Measurements from ENCODE around the gene UST. TPM values are rescaled to one million over a fixed set of nuclear protein-coding genes. Genes with fewer than 3 reads are reported as not detected.
A peak's percentile ranks its signal among the peaks of the same experiment; 100 is the strongest.
"Not testable (repeated sequence)": the region's sequence is repeated elsewhere in the genome, so short reads cannot be mapped to it uniquely, and the experiment has no call there.

Gene UST
- total RNA-seq, 2 donors from 2014 or later, result 15.3 to 16.3 TPM

GRCh38 chr6:148955441-148955840 is 208.6 kb downstream of the UST start:
- no peak for TF ChIP-seq CTCF (conservative IDR thresholded peaks at IDR 0.05)
- H3K4me1 Mint-ChIP-seq, result peaks cover 22% of the 10 kb centered on the region
- H3K4me3 ChIP-seq (ENCODE audit: low read length), result no peak overlapping the region
- H3K9me3 Mint-ChIP-seq, result peaks cover 14% of the 10 kb centered on the region
- no peaks in the 10 kb centered on the region for H3K27me3 Mint-ChIP-seq (ENCODE audit: insufficient read depth)
- H3K27ac ChIP-seq (ENCODE audit: low read depth, low read length), result no peak overlapping the region
- no peaks in the 10 kb centered on the region for H3K4me1 ChIP-seq (ENCODE audit: control insufficient read depth, insufficient read depth, low read length)
- H3K9ac ChIP-seq (ENCODE audit: extremely low read depth, low read length, poor library complexity, severe bottlenecking), result no peak overlapping the region
- no peak for DNase-seq
- no peak overlapping the region for H3K27ac Mint-ChIP-seq
- no peak overlapping the region for H3K4me3 Mint-ChIP-seq
- no peaks in the 10 kb centered on the region for H3K27me3 ChIP-seq (ENCODE audit: control insufficient read depth, insufficient read depth, low read length, poor library complexity, severe bottlenecking)
- H3K36me3 ChIP-seq (ENCODE audit: control insufficient read depth, insufficient read depth, low read length), result no peaks in the 10 kb centered on the region
- peaks cover 28% of the 10 kb centered on the region for H3K36me3 Mint-ChIP-seq (ENCODE audit: low read depth)
- 97 to 100% methylated on average over 3 of the region's 3 CpGs for WGBS, 2 experiments (ENCODE audit: insufficient coverage in 1 of 2, insufficient read length in 1 of 2)
- H3K9me3 ChIP-seq (ENCODE audit: control insufficient read depth, low read length), result peaks cover 10% of the 10 kb centered on the region

- not testable (repeated sequence) for H3K4me3 ChIP-seq (ENCODE audit: low read length); H3K4me1 ChIP-seq (ENCODE audit: control insufficient read depth, insufficient read depth, low read length); H3K36me3 ChIP-seq (ENCODE audit: control insufficient read depth, insufficient read depth, low read length); H3K27ac ChIP-seq (ENCODE audit: low read depth, low read length); DNase-seq; H3K9ac ChIP-seq (ENCODE audit: extremely low read depth, low read length, poor library complexity, severe bottlenecking); H3K9me3 ChIP-seq (ENCODE audit: control insufficient read depth, low read length); H3K27me3 ChIP-seq (ENCODE audit: control insufficient read depth, insufficient read depth, low read length, poor library complexity, severe bottlenecking); H3K27ac Mint-ChIP-seq; H3K27me3 Mint-ChIP-seq (ENCODE audit: insufficient read depth); H3K4me3 Mint-ChIP-seq
- WGBS, 2 experiments (ENCODE audit: insufficient coverage in 1 of 2, insufficient read length in 1 of 2), result 90 to 95% methylated on average over 3 to 7 of the region's 7 CpGs
- peaks cover 28% of the 10 kb centered on the region for H3K36me3 Mint-ChIP-seq (ENCODE audit: low read depth)
- peaks cover 25% of the 10 kb centered on the region for H3K4me1 Mint-ChIP-seq
- peaks cover 14% of the 10 kb centered on the region for H3K9me3 Mint-ChIP-seq
These were observed 209.3 kb downstream of the UST start for GRCh38 chr6:148956163-148956562.

- Histone ChIP-seq H3K36me3 (ENCODE audit: control insufficient read depth, insufficient read depth, low read length) (no peaks in the 10 kb centered on the region), H3K27ac (ENCODE audit: low read depth, low read length) (no peak overlapping the region), H3K4me3 (ENCODE audit: low read length) (no peak overlapping the region), H3K9me3 (ENCODE audit: control insufficient read depth, low read length) (peaks cover 10% of the 10 kb centered on the region), H3K4me1 (ENCODE audit: control insufficient read depth, insufficient read depth, low read length) (no peaks in the 10 kb centered on the region), H3K27me3 (ENCODE audit: control insufficient read depth, insufficient read depth, low read length, poor library complexity, severe bottlenecking) (no peaks in the 10 kb centered on the region), H3K9ac (ENCODE audit: extremely low read depth, low read length, poor library complexity, severe bottlenecking) (no peak overlapping the region)
- Mint-ChIP-seq H3K9me3 (peaks cover 14% of the 10 kb centered on the region), H3K36me3 (ENCODE audit: low read depth) (peaks cover 28% of the 10 kb centered on the region), H3K27me3 (ENCODE audit: insufficient read depth) (no peaks in the 10 kb centered on the region), H3K27ac (no peak overlapping the region), H3K4me1 (peaks cover 27% of the 10 kb centered on the region), H3K4me3 (no peak overlapping the region)
- WGBS, 2 experiments (ENCODE audit: insufficient coverage in 1 of 2, insufficient read length in 1 of 2), result 96 to 98% methylated on average over 5 of the region's 5 CpGs
- no peak for TF ChIP-seq CTCF (conservative IDR thresholded peaks at IDR 0.05)
- DNase-seq, result no peak
These were observed 210.9 kb downstream of the UST start for GRCh38 chr6:148957752-148958151.

- peaks cover 14% of the 10 kb centered on the region for H3K9me3 Mint-ChIP-seq
- TF ChIP-seq CTCF (conservative IDR thresholded peaks at IDR 0.05), result peak; percentile 12
- H3K4me1 Mint-ChIP-seq, result peaks cover 31% of the 10 kb centered on the region
- H3K27me3 Mint-ChIP-seq (ENCODE audit: insufficient read depth), result no peaks in the 10 kb centered on the region
- H3K4me1 ChIP-seq (ENCODE audit: control insufficient read depth, insufficient read depth, low read length), result no peaks in the 10 kb centered on the region
- DNase-seq, result no peak
- H3K9me3 ChIP-seq (ENCODE audit: control insufficient read depth, low read length), result peaks cover 10% of the 10 kb centered on the region
- WGBS, 2 experiments (ENCODE audit: insufficient coverage in 1 of 2, insufficient read length in 1 of 2), result 88 to 94% methylated on average over 2 to 3 of the region's 3 CpGs
- H3K9ac ChIP-seq (ENCODE audit: extremely low read depth, low read length, poor library complexity, severe bottlenecking), result no peak overlapping the region
- H3K27ac ChIP-seq (ENCODE audit: low read depth, low read length), result no peak overlapping the region
- no peaks in the 10 kb centered on the region for H3K36me3 ChIP-seq (ENCODE audit: control insufficient read depth, insufficient read depth, low read length)
- no peaks in the 10 kb centered on the region for H3K27me3 ChIP-seq (ENCODE audit: control insufficient read depth, insufficient read depth, low read length, poor library complexity, severe bottlenecking)
- no peak overlapping the region for H3K27ac Mint-ChIP-seq
- H3K4me3 Mint-ChIP-seq, result no peak overlapping the region
- peaks cover 37% of the 10 kb centered on the region for H3K36me3 Mint-ChIP-seq (ENCODE audit: low read depth)
- H3K4me3 ChIP-seq (ENCODE audit: low read length), result no peak overlapping the region
These were observed 212.2 kb downstream of the UST start for GRCh38 chr6:148959008-148959407.
